Right renal cortex interstitium (tissue), 3 donors: Measurements from ENCODE around the gene PIK3IP1. TPM values are rescaled to one million over a fixed set of nuclear protein-coding genes. Genes with fewer than 3 reads are reported as not detected.

ENCODE experiments used
- DNase-seq, 3 donors: peaks; one replicate each; pipeline ENCODE4 v3.0.0-alpha.2; 2013; ENCODE audit warnings: low read depth in 3 of 3, low spot score in 2 of 3
- polyA plus RNA-seq, 3 donors: library from polyadenylated mRNA; unstranded; fragments of 120-200 nt; gene quantifications; one replicate each; pipeline ENCODE4 v1.2.1, GENCODE V29; 2013; ENCODE audit not compliant: insufficient read length in 3 of 3

PIK3IP1 gene
- polyA plus RNA-seq, 3 donors = 12.1 to 14.8 (median 12.9) TPM

- peak in 2 of 3 donors; percentile 50 to 56 for DNase-seq
Measured at GRCh38 chr22:31313366-31314147, 21.3 kb upstream of the PIK3IP1 start.

GRCh38 chr22:31308181-31308580 is 15.9 kb upstream of the PIK3IP1 start:
- DNase-seq = no peak

GRCh38 chr22:31305194-31305593 is 12.9 kb upstream of the PIK3IP1 start:
- DNase-seq = no peak

DNA sequence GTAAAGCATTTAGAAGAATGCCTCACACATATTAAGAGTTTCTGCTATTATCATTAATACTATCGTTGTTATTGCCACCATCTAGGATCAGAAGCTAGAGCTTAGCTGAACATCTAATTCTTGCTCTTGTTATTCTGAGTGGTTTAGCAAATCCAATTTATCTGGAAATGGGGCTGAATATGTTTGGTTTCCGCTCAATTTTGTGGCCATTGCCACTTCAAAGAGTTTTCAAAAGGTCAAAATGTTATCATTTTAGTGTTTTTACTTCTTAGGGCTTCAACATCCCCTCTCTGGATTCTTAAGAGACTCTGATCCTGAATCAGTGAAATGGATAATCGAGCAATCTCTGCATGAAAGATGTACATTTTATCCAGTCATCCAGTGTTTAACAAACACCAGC is 10.2 kb upstream of the PIK3IP1 start:
- no peak for DNase-seq

- DNase-seq = no peak
Measured at GRCh38 chr22:31302006-31302405, 9.7 kb upstream of the PIK3IP1 start.

DNA sequence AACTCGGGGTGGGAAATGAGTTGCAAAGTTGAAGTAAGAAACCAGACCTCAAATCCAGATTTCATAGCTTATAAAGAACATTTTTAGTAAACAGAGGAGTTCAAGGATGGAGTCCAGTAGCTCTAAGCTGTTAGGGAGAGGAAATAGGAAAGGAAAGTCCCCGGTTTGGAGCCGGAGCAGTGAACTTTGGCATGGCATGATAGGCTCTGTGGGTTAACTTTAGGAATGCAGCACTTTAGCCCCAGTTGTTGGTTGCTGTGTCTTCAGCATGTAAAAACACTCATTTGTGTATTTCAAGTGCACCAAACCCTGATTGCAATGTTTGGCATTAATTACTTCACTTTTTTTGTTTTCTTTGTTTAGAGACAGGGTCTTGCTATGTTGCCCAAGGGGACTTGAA is 8.6 kb upstream of the PIK3IP1 start:
- no peak for DNase-seq

GRCh38 chr22:31295831-31296657 is 3.8 kb upstream of the PIK3IP1 start:
- no peak for DNase-seq

- no peak for DNase-seq
Measured at GRCh38 chr22:31295360-31295759, 3.1 kb upstream of the PIK3IP1 start.

DNA sequence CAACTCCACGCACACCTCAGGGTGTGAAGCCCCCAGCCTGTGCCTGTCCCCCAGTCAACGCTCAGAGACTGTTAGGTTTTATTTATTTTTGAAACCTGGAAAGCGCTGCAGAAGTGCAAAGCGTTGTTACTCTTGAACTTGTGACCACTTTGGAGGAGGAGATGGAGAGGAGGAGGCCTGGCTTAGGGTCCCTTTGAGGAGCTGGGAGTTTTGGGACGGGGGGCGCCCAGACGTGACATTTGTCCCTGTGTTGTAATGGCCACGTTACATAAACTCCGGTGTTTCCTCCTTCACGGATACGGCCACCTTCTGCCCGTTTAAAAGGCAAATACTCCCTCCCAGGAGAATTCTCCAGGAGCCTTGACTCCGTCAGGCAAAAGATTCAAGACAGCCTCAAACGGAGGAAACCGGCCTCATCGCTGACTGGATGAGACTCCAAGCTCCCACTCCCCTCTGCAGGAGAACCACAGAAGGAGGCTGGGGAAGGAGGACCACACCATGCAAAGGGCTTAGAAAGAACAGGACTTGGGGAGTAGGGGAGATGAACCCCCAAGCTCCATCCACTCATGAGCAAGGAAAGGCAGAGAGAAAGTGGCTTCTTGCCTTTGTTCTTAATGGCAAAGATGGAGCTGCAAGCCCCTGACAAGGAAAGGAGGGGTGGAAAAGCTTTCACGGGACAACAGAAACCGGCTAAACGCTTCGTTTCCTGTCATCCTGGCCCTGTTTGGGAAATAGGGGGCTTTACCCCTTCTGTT is 630 bp downstream of the PIK3IP1 start:
- DNase-seq = no peak

- DNase-seq = peak in 2 of 3 donors; percentile 78 to 83
Measured at GRCh38 chr22:31290494-31291471, 1.5 kb downstream of the PIK3IP1 start.

DNA sequence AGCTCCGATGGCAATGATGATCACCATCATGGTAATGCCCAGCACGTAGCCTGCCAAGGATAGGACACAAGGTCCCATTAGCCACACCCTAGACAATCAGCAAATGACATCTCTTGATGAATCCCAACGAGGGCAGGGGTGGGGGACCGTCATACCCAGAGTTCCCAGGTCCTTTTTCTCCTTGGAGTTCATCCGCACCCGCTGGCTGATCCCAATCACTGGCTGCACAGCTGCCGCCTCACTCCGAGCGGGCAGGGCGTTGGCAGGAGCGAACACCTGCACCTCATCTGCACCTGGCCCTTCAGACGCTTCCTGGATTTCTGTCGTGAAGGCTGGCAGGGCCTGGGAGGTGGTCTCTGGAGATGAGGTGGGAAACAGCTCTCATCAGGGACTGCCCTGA is 2.9 kb downstream of the PIK3IP1 start:
- no peak for DNase-seq

DNA sequence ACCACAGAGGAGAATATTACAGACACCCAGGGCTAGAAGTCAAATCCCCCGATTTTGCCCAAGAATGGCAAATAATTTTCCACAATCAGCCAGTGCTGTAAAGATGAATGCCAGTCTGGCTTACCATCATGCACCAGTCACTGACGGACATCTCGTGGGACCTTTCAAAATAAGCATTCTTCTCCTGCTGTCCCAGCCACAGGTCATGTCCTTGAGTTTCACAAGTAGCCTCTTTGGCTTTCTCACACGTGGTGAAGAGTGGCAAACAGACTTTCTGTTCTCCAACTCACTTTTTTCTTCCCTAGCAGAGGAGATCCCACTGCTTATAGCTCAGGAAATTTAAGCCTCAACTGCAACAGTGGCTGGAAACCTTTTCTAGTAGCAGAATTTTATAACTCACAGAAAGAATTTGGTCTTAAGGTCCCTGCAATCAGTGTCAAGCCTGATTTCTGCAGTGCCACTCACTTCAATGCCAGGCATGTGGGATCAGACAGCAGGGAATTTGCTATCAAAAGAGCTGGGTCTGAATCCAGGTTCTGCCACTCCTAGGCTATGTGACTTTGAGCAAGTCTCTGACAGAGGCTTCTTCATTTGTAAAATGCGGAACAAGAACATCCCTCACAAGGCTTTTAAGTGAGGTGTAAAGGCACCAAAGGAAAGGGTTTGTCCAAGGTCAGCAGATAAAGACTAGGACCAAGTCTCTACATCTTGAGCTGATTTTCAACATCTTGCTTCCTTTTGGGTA is 3.6 kb downstream of the PIK3IP1 start:
- no peak for DNase-seq

GRCh38 chr22:31287818-31288495 is 4.3 kb downstream of the PIK3IP1 start:
- DNase-seq = no peak

- no peak for DNase-seq
Measured at GRCh38 chr22:31286360-31287255, 5.7 kb downstream of the PIK3IP1 start.

DNA sequence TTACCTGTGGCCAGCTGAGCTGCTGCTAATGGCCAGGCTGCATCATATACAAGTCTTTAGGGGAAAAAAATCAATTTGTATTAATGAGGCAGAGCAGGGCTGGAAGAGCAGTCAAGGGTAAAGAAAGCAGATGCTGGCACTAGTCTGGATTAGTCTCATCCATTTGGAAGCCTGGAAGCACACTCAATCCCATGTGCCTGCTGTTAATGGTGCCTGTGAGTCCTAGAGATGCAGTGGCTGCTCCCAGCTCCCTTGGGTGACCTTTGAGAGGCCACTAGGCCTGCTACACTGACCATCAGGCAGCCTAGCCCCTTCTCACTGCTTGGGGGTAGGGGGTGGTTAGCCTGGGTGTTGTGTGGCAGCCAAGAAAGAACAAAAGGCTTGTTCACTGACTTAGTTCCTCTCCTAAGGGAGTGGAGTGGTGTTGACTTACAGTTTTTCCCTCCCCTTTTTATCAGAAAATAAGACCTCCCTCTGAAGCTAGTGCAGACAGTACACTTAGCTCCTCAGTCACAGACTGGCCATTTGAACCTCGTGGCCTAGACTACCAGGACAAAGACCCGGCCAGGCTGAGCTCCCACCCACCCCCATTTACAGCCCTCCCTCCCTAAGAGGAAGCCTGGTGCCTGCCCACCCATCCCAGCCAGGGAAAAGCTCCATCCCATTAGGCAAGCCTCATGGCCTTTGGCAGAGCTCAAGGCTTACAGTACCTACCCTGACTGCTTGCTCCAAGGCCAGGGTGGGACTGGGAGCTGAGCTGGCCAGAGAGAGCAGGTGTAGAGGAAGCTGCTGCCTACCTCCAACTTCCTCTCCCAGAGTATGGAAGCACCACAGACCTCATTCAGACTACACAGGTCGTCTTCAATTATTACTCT is 7.8 kb downstream of the PIK3IP1 start:
- DNase-seq = no peak

DNA sequence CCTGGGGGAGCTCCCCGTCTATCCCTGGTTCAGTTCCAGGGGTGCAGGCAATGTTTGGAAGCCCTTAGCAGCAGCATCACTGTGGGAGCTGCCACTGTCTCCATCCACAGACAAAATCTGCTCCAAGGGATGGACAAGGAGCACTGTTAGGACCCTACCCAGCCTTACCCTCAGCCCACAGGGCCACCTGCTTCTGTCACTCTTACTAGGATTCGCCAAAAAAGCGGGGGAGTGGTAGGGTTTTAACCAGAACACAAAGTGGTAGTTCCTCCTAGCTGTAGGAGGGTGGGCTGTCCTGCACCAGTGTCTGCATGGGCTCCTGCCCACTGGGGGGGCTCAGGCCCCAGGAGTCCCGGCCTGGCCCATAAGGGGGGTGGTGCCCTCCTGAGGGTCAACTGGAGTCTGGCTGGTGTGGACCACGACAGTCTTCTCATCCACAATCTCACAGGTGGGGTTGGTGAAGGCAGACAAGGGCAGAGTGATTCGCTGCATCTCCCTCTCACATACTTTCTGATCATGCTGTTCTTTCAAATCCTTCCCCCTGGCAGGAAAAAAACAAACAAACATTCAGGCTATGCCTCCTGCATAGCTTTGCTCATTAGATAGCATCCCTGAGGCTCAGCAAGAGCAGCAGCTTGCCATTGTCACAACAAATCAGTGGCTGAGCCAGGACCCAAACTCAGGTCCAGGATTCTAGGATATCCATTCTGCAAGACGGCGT is 9.4 kb downstream of the PIK3IP1 start:
- DNase-seq = no peak
